DOHH2 (cell line): Measurements from ENCODE around the gene CD68.

Experiments
- CTCF ChIP-seq: fragments of 200-600 bp; sonication (generic); IDR thresholded peaks from one replicate; pipeline ENCODE4 v1.5.1; 2014; ENCODE audit warnings: antibody characterized with exemption, mild to moderate bottlenecking, low read depth, low read length; ENCODE audit not compliant: poor library complexity, severe bottlenecking
- EZH2phosphoT487 ChIP-seq: fragments of 200-600 bp; sonication (generic); IDR thresholded peaks from 2 replicates; pipeline ENCODE4 v1.6.1; 2017; ENCODE audit warnings: borderline replicate concordance, mild to moderate bottlenecking, antibody characterized with exemption, low read length, moderate library complexity, mixed read lengths

GRCh38 chr17:7618608-7619007 is 39.2 kb downstream of the CD68 start:
- TF ChIP-seq CTCF (no peak), EZH2phosphoT487 (no peak)
